GM23338 (cell line): ENCODE data around the gene ACTG2. TPM values are rescaled to one million over a fixed set of nuclear protein-coding genes. Genes with fewer than 3 reads are reported as not detected.
A peak's percentile ranks its signal among the peaks of the same experiment; 100 is the strongest.

Experiments used
- ATAC-seq: fragments of 200-7000 bp; cut with Tn5 transposase; 3 replicates; pipeline ENCODE4 v1.9.1; 2020
- DNase-seq: peaks from one replicate; pipeline ENCODE4 v3.0.0-alpha.2; 2015; ENCODE audit warnings: low spot score
- H2AFZ ChIP-seq: fragments of 200-600 bp; sonication (generic); 2 replicates; pipeline ENCODE4 v1.8.0; 2016; ENCODE audit warnings: antibody characterized with exemption, mild to moderate bottlenecking, moderate library complexity
- H3F3A ChIP-seq: fragments of 200-600 bp; sonication (generic); replicated peaks from 2 replicates; pipeline ENCODE4 v1.8.0; 2017; ENCODE audit warnings: antibody characterized with exemption, mixed run types, low read depth
- H3K27ac ChIP-seq: fragments of 200-600 bp; sonication (generic); 2 replicates; pipeline ENCODE4 v1.6.1; 2016; ENCODE audit warnings: low read depth
- H3K27me3 ChIP-seq: fragments of 200-600 bp; sonication (generic); 2 replicates; pipeline ENCODE4 v1.8.0; 2016; ENCODE audit warnings: mild to moderate bottlenecking, mixed run types, moderate library complexity; ENCODE audit not compliant: insufficient read depth
- H3K36me3 ChIP-seq: fragments of 200-600 bp; sonication (generic); 2 replicates; pipeline ENCODE4 v1.8.0; 2016; ENCODE audit warnings: mild to moderate bottlenecking; ENCODE audit not compliant: insufficient read depth
- H3K4me1 ChIP-seq: fragments of 200-600 bp; sonication (generic); 2 replicates; pipeline ENCODE4 v1.8.0; 2016; ENCODE audit warnings: mild to moderate bottlenecking, moderate library complexity; ENCODE audit not compliant: insufficient read depth
- H3K4me2 ChIP-seq: fragments of 200-600 bp; sonication (generic); 2 replicates; pipeline ENCODE4 v1.7.1; 2017; ENCODE audit warnings: mixed run types
- H3K4me3 ChIP-seq: fragments of 200-600 bp; sonication (generic); 2 replicates; pipeline ENCODE4 v1.6.1; 2016; ENCODE audit warnings: mixed run types
- H3K79me2 ChIP-seq: fragments of 200-600 bp; sonication (generic); replicated peaks from 2 replicates; pipeline ENCODE4 v1.8.0; 2017; ENCODE audit warnings: mild to moderate bottlenecking; ENCODE audit not compliant: insufficient read depth
- H3K9me2 ChIP-seq: fragments of 200-600 bp; sonication (generic); 2 replicates; pipeline ENCODE4 v1.8.0; 2017; ENCODE audit not compliant: insufficient read depth
- H4K20me1 ChIP-seq: fragments of 200-600 bp; sonication (generic); replicated peaks from 2 replicates; pipeline ENCODE4 v1.8.0; 2017; ENCODE audit warnings: mild to moderate bottlenecking; ENCODE audit not compliant: insufficient read depth
- H3K27ac Mint-ChIP-seq: 2 replicates; pipeline ENCODE4 v1.8.0; 2020; ENCODE audit warnings: inconsistent platforms, mild to moderate bottlenecking, moderate library complexity, mixed read lengths
- H3K27me3 Mint-ChIP-seq: 3 replicates; pipeline ENCODE4 v1.8.0; 2022; ENCODE audit warnings: low read depth, mild to moderate bottlenecking, moderate library complexity, mixed read lengths, inconsistent platforms; ENCODE audit not compliant: insufficient read depth, poor library complexity
- H3K36me3 Mint-ChIP-seq: 3 replicates; pipeline ENCODE4 v1.8.0; 2021; ENCODE audit warnings: low read depth, mild to moderate bottlenecking, inconsistent platforms, moderate library complexity, mixed read lengths
- H3K4me1 Mint-ChIP-seq: 3 replicates; pipeline ENCODE4 v1.8.0; 2020; ENCODE audit warnings: mild to moderate bottlenecking, inconsistent platforms, mixed read lengths
- H3K4me3 Mint-ChIP-seq: 3 replicates; pipeline ENCODE4 v1.8.0; 2021; ENCODE audit warnings: moderate library complexity, mild to moderate bottlenecking, inconsistent platforms, mixed read lengths
- H3K9me3 Mint-ChIP-seq: 3 replicates; pipeline ENCODE4 v1.8.0; 2020; ENCODE audit warnings: moderate library complexity, mild to moderate bottlenecking, inconsistent platforms, mixed read lengths
- CREB1 ChIP-seq: fragments of 250-450 bp; sonication (Bioruptor Pico); IDR thresholded peaks from 2 replicates; pipeline ENCODE4 v1.5.0; 2020; ENCODE audit warnings: low read depth, mild to moderate bottlenecking, moderate library complexity
- EZH2 ChIP-seq: fragments of 200-600 bp; sonication (generic); IDR thresholded peaks from one replicate; pipeline ENCODE4 v1.8.0; 2017; ENCODE audit warnings: antibody characterized with exemption, mild to moderate bottlenecking, low read depth; ENCODE audit not compliant: unreplicated experiment
- EZH2phosphoT487 ChIP-seq: fragments of 200-600 bp; sonication (generic); IDR thresholded peaks from one replicate; pipeline ENCODE4 v1.8.1; 2018; ENCODE audit warnings: antibody characterized with exemption; ENCODE audit not compliant: unreplicated experiment
- JUNB ChIP-seq: IDR thresholded peaks from one replicate; pipeline ENCODE4 v1.6.1; 2016; ENCODE audit warnings: antibody characterized with exemption; ENCODE audit not compliant: unreplicated experiment
- NANOG ChIP-seq: IDR thresholded peaks from 2 replicates; pipeline ENCODE4 v1.6.1; 2016; ENCODE audit warnings: antibody characterized with exemption, borderline replicate concordance
- POLR2AphosphoS5 ChIP-seq: IDR thresholded peaks from 2 replicates; pipeline ENCODE4 v1.6.1; 2016; ENCODE audit warnings: antibody characterized with exemption, low read depth
- STAT1 ChIP-seq: IDR thresholded peaks from one replicate; pipeline ENCODE4 v1.6.1; 2016; ENCODE audit warnings: antibody characterized with exemption; ENCODE audit not compliant: unreplicated experiment
- ZNF114 ChIP-seq: fragments of 250-450 bp; sonication (Bioruptor Pico); IDR thresholded peaks from 2 replicates; pipeline ENCODE4 v1.5.0; 2020; ENCODE audit warnings: mild to moderate bottlenecking, moderate library complexity
- ZNF331 ChIP-seq: fragments of 250-450 bp; sonication (Bioruptor Pico); IDR thresholded peaks from 2 replicates; pipeline ENCODE4 v1.5.0; 2020; ENCODE audit warnings: low read depth, mild to moderate bottlenecking, moderate library complexity
- polyA plus RNA-seq: library from polyadenylated mRNA; unstranded; fragments of >200 nt; fragmentation: Nextera tagmentation; extraction: Ambion mirVana; gene quantifications from 2 replicates; pipeline ENCODE4 v1.2.1, GENCODE V29; 2016
- total RNA-seq: library from RNA; depleted of rRNA; stranded (reverse); fragments of >200 nt; shearing (Covaris generic); gene quantifications from 2 replicates; pipeline ENCODE4 v1.2.3, GENCODE V29; 2014
- TF ChIP-seq, protein P1 (sequence below), 2 experiments: fragments of 200-600 bp in 1 of 2; sonication (generic) in 1 of 2; conservative IDR thresholded peaks; 2 replicates each; pipeline versions ENCODE4 v1.5.1 to v1.6.1; 2016 to 2017; ENCODE audit warnings: antibody characterized with exemption in 2 of 2, low read depth in 2 of 2, mild to moderate bottlenecking in 2 of 2, moderate library complexity in 1 of 2
- TF ChIP-seq, protein P2 (sequence below): IDR thresholded peaks from 2 replicates; pipeline ENCODE4 v1.6.1; 2016; ENCODE audit warnings: antibody characterized with exemption
- TF ChIP-seq, protein P3 (sequence below): IDR thresholded peaks from one replicate; pipeline ENCODE4 v1.6.1; 2018; ENCODE audit warnings: antibody characterized with exemption; ENCODE audit not compliant: unreplicated experiment

The ACTG2 gene
- total and polyA plus RNA-seq, 2 experiments from 2014 or later: 8.0 to 8.5 TPM

DNA sequence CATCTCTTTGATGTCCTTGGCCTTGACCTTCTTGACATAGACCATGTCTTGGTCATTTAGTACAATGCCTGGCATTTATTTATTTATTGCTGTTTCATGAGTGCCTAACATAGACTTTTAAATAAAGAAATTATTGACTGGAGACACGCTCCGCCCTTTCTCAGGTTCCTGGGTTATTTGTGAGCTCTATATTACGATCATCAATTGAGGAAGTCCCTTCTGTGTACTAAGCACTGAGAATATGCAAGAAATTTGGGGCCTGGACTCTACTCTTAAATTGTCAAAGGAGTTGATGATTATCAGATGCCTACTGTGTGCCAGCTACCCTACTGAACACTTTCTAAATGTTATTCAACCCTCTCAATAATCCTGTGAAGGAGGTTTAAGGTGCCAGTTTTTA is 72.2 kb downstream of the ACTG2 start:
- TF ChIP-seq, protein P1, sequence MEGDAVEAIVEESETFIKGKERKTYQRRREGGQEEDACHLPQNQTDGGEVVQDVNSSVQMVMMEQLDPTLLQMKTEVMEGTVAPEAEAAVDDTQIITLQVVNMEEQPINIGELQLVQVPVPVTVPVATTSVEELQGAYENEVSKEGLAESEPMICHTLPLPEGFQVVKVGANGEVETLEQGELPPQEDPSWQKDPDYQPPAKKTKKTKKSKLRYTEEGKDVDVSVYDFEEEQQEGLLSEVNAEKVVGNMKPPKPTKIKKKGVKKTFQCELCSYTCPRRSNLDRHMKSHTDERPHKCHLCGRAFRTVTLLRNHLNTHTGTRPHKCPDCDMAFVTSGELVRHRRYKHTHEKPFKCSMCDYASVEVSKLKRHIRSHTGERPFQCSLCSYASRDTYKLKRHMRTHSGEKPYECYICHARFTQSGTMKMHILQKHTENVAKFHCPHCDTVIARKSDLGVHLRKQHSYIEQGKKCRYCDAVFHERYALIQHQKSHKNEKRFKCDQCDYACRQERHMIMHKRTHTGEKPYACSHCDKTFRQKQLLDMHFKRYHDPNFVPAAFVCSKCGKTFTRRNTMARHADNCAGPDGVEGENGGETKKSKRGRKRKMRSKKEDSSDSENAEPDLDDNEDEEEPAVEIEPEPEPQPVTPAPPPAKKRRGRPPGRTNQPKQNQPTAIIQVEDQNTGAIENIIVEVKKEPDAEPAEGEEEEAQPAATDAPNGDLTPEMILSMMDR (conservative IDR thresholded peaks at IDR 0.05; ENCODE audit: low read depth in 2 of 2): no peak
- TF ChIP-seq POLR2AphosphoS5: no peak
- TF ChIP-seq ZNF114 (CRISPR knock-in tag): no peak
- TF ChIP-seq JUNB: no peak
- no peak for TF ChIP-seq ZNF331 (CRISPR knock-in tag)
- TF ChIP-seq CREB1 (CRISPR knock-in tag): no peak
- no peak for TF ChIP-seq NANOG
- no peak for TF ChIP-seq EZH2phosphoT487
- no peak for TF ChIP-seq STAT1
- TF ChIP-seq, protein P2, sequence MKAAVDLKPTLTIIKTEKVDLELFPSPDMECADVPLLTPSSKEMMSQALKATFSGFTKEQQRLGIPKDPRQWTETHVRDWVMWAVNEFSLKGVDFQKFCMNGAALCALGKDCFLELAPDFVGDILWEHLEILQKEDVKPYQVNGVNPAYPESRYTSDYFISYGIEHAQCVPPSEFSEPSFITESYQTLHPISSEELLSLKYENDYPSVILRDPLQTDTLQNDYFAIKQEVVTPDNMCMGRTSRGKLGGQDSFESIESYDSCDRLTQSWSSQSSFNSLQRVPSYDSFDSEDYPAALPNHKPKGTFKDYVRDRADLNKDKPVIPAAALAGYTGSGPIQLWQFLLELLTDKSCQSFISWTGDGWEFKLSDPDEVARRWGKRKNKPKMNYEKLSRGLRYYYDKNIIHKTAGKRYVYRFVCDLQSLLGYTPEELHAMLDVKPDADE: no peak
- no peak for ATAC-seq
- Mint-ChIP-seq H3K36me3 (no peaks in the 10 kb centered on the region; the same call in 2 of the 3 replicates), H3K27ac (no peak overlapping the region), H3K4me1 (peaks cover 8% of the 10 kb centered on the region), H3K4me3 (no peak overlapping the region), H3K9me3 (no peaks in the 10 kb centered on the region; the same call in 1 of the 3 replicates), H3K27me3 (peaks cover 7% of the 10 kb centered on the region)
- H3K4me3 ChIP-seq: no peak overlapping the region
- H3K9me2 ChIP-seq: peaks cover 3% of the 10 kb centered on the region; the same call in 1 of the 2 replicates
- DNase-seq: no peak
- H3K4me1 ChIP-seq: no peaks in the 10 kb centered on the region
- no peaks in the 10 kb centered on the region for H3K36me3 ChIP-seq
- H2AFZ ChIP-seq: no peak overlapping the region
- no peak overlapping the region for H3K27ac ChIP-seq
- H3K4me2 ChIP-seq: no peak overlapping the region
- H3K27me3 ChIP-seq: no peaks in the 10 kb centered on the region
- H3K79me2 ChIP-seq: no peaks in the 10 kb centered on the region
- no peaks in the 10 kb centered on the region for H3F3A ChIP-seq
- no peaks in the 10 kb centered on the region for H4K20me1 ChIP-seq

DNA sequence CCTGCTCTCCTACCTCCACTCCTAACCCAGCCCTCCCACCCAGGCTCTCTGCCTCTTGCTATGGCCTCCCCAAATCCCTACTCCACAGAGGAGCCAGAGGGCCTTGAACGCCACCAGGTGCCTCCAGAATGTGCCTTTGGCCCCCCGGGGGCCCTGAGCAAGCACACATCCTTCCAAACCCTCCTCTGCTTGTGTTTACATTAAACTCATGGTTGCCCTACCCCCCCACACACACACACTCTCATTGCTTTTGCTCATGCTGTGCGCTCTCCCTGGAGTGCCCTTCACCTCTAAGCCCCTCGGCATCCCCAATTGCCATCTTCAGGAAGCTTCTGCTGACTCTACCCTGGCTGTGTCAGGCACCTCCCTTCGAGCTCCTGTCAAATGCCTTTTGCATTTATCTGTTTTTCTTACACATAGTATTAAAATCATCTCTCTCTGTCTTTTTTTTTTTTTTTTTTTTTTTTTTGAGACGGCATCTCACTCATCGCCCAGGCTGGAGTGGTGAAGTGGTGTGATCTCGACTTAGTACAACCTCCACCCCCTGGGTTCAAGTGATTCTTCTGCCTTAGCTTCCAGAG is 75.6 kb downstream of the ACTG2 start:
- no peaks in the 10 kb centered on the region for H3K36me3 ChIP-seq
- Mint-ChIP-seq H3K4me1 (peaks cover 23% of the 10 kb centered on the region), H3K27me3 (peaks cover 7% of the 10 kb centered on the region), H3K27ac (no peak overlapping the region), H3K36me3 (no peaks in the 10 kb centered on the region), H3K9me3 (no peaks in the 10 kb centered on the region), H3K4me3 (no peak overlapping the region)
- no peaks in the 10 kb centered on the region for H3K27me3 ChIP-seq
- H3K4me1 ChIP-seq: no peaks in the 10 kb centered on the region
- H3K79me2 ChIP-seq: no peaks in the 10 kb centered on the region
- peaks cover 3% of the 10 kb centered on the region; the same call in 1 of the 2 replicates for H3K9me2 ChIP-seq
- H3K27ac ChIP-seq: no peak overlapping the region
- H3K4me2 ChIP-seq: no peak overlapping the region
- DNase-seq: no peak
- H4K20me1 ChIP-seq: no peaks in the 10 kb centered on the region
- no peak overlapping the region for H2AFZ ChIP-seq
- no peak overlapping the region for H3K4me3 ChIP-seq
- no peaks in the 10 kb centered on the region for H3F3A ChIP-seq
- peak; percentile 43 for ATAC-seq
- TF ChIP-seq, protein P3, sequence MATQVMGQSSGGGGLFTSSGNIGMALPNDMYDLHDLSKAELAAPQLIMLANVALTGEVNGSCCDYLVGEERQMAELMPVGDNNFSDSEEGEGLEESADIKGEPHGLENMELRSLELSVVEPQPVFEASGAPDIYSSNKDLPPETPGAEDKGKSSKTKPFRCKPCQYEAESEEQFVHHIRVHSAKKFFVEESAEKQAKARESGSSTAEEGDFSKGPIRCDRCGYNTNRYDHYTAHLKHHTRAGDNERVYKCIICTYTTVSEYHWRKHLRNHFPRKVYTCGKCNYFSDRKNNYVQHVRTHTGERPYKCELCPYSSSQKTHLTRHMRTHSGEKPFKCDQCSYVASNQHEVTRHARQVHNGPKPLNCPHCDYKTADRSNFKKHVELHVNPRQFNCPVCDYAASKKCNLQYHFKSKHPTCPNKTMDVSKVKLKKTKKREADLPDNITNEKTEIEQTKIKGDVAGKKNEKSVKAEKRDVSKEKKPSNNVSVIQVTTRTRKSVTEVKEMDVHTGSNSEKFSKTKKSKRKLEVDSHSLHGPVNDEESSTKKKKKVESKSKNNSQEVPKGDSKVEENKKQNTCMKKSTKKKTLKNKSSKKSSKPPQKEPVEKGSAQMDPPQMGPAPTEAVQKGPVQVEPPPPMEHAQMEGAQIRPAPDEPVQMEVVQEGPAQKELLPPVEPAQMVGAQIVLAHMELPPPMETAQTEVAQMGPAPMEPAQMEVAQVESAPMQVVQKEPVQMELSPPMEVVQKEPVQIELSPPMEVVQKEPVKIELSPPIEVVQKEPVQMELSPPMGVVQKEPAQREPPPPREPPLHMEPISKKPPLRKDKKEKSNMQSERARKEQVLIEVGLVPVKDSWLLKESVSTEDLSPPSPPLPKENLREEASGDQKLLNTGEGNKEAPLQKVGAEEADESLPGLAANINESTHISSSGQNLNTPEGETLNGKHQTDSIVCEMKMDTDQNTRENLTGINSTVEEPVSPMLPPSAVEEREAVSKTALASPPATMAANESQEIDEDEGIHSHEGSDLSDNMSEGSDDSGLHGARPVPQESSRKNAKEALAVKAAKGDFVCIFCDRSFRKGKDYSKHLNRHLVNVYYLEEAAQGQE: no peak
- no peak for TF ChIP-seq EZH2
- TF ChIP-seq, protein P2: no peak
- TF ChIP-seq EZH2phosphoT487: no peak
- TF ChIP-seq, protein P1 (conservative IDR thresholded peaks at IDR 0.05; ENCODE audit: low read depth in 2 of 2): no peak
- TF ChIP-seq STAT1: no peak
- TF ChIP-seq ZNF331 (CRISPR knock-in tag): no peak
- no peak for TF ChIP-seq CREB1 (CRISPR knock-in tag)
- no peak for TF ChIP-seq POLR2AphosphoS5
- TF ChIP-seq JUNB: no peak
- no peak for TF ChIP-seq ZNF114 (CRISPR knock-in tag)
